HG03039 (cell line): ENCODE data around the gene CD22.

ENCODE experiments used
- ATAC-seq: cut with Tn5 transposase; IDR thresholded peaks from one replicate; pipeline ENCODE4 v1.9.1; 2021; ENCODE audit warnings: mild to moderate bottlenecking, moderate library complexity; ENCODE audit not compliant: unreplicated experiment

The CD22 gene

GRCh38 chr19:35313587-35313986, 15.4 kb upstream of the CD22 start:
- no peak for ATAC-seq

DNA sequence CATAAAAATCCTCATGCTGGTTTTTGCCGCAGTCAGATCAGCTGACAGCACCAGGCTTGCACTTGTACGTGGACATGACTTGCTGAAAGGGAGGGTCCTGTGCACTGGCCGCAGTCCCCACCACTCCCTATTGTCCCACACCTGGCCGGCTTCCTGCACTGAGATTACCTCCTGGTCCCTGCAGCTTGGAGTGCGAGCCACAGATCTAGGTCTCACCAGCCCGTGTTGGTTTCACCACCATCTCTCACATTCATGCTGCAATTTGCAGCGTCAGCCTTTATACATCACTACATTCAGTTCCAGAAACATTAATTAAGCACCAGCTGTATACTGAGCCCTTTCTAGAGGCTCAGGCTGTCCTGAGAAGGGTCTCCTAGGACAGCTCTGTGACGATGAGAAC, 15.0 kb upstream of the CD22 start:
- ATAC-seq = no peak

GRCh38 chr19:35314858-35315470, 14.0 kb upstream of the CD22 start:
- no peak for ATAC-seq

- ATAC-seq = no peak
Observed at GRCh38 chr19:35315883-35316282, 13.1 kb upstream of the CD22 start.

DNA sequence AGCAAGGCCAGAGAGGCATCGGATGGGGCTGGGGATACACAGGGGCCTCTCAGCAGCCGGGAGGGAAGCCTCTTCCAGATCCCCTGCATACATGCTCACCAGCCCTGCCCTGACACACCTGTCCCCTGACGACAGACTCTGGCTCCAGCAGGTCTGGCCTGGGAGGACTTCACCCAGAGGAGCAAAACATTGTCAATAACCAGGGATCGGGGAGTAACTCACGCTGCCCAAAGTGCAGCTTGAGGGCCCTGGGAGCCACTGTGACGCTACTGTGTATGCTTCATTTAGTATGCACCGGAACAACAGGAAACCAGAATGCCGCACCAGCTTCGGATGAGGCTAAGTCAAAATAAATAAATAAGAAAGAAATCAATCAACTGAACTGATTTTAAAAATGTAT, 12.4 kb upstream of the CD22 start:
- no peak for ATAC-seq

- ATAC-seq = no peak
Observed at GRCh38 chr19:35317464-35318043, 11.4 kb upstream of the CD22 start.

DNA sequence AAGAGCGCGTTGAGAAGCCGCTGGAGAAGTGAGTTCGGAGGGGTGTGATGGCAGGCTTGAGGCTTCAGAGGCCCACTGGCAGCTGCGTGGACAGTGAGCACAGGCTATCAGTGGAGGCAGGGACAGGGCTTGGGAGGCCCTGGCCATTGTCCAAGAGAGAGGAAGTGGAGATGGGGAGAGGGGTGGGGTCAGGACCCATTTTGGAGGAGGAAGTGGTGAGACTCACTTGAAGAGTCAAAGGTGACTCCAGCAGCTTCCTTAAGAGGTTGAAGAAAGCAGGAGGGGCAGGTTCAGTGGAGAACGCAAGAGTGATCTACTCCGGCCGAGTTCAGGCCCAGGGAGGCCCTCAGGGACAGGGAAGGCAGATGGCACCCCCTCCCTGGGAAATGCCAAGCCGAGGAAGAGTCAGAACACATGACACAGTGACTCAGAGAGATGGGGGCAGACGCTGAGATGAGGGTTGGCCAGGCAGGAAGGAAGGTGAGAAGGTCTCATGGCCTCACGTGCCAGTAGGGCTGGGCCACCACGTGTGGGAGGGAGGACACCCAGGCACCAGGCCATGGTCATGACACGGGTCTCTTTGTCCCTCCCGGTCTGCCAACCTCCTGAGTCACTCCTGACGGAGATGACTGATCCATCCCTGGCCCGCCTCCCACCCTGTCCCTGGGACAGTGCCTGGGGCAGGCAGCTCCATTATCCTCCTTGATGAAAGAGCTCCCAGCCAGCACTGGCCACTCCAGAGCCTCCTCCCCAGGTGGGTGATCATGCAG, 10.1 kb upstream of the CD22 start:
- no peak for ATAC-seq

GRCh38 chr19:35320065-35320713, 8.8 kb upstream of the CD22 start:
- ATAC-seq = no peak

DNA sequence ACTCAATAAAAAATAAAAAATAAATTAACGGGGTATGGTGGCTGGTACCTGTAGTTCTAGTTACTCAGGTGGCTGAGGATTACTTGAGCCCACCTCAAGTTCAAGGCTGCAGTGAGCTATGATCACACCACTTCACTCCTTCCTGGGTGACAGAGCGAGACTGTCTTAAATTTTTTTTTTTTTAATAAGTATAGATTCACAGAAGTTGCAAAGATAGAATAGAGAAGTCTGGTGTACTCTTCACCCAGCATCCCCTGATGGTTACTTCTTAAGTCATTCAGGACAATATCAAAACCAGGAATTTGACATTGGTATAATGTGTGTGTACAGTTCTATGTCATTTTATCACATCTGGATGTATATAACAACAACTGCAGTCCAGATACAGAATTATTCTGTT, 7.7 kb upstream of the CD22 start:
- ATAC-seq = no peak

DNA sequence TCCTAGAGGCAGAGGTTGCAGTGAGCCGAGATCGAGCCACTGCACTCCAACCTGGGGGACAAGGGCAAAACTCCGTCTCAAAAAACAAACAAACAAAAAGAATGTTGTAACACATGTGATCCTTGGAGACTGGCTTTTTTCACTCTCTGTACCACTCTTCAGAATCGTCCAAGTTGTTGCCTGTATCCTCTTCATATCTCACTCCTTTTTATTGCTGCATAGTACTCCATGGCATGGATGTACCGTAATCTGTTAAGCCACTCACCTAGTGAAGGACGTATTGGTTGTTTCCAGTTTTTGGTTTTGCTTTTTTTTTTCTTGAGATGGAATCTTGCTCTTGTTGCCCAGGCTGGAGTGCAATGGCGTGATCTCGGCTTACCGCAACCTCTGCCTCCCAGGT, 7.0 kb upstream of the CD22 start:
- no peak for ATAC-seq

DNA sequence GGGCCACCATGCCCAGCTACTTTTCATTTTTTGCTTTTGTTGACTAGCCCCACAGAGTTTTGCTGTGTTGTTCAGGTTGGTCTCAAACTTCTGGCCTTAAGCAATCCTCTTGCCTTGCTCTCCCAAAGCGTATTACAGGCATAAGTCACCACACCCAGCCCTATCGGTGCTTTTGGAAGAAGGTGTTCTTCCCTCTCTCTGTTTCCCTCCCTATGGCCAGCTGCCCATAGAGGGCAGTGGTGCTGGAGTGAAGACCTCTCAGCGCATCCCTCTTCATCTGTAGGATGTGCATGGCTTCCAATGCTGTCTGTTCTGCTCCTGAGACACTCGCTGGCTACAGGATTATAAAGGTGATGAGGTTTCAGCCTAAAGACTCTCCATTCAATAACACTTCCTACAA, 1.3 kb upstream of the CD22 start:
- ATAC-seq = no peak

- no peak for ATAC-seq
Observed at GRCh38 chr19:35329323-35329722, 336 bp downstream of the CD22 start.

GRCh38 chr19:35330475-35330874, 1.5 kb downstream of the CD22 start:
- no peak for ATAC-seq

GRCh38 chr19:35331551-35332214, 2.7 kb downstream of the CD22 start:
- no peak for ATAC-seq

GRCh38 chr19:35332817-35333216, 3.8 kb downstream of the CD22 start:
- ATAC-seq = no peak

- ATAC-seq = no peak
Observed at GRCh38 chr19:35334144-35334753, 5.3 kb downstream of the CD22 start.

- ATAC-seq = no peak
Observed at GRCh38 chr19:35336166-35336955, 7.4 kb downstream of the CD22 start.

DNA sequence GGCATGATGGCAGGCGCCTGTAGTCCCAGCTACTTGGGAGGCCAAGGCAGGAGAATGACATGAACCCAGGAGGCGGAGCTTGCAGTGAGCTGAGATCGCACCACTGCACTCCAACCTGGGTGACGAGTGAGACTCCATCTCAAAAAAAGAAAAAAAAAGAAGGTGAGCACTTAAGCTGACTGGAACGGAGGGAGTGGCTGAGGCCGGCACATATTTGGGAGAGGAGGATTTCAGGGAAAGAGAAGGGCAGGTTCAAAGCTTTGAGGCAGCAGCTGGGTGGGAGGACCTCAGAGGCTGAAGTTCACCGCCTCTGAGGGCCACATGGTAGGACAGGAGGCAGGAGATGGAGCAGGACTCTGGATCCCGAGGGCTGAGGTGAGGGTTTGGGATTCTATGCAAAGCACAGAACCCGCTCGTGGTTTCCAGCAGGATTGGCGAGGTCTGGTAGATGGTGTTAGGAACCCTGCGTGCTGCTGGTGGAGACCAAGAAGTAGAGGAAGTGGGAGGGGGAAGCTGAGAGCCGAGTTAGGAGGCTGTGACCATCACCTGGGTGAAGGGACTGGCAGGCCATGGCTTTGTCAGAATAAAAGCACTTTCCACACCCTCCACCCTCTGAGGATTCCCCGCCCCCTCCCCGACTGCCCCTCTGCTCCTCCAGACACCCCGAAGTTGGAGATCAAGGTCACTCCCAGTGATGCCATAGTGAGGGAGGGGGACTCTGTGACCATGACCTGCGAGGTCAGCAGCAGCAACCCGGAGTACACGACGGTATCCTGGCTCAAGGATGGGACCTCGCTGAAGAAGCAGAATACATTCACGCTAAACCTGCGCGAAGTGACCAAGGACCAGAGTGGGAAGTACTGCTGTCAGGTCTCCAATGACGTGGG, 8.4 kb downstream of the CD22 start:
- ATAC-seq = no peak

DNA sequence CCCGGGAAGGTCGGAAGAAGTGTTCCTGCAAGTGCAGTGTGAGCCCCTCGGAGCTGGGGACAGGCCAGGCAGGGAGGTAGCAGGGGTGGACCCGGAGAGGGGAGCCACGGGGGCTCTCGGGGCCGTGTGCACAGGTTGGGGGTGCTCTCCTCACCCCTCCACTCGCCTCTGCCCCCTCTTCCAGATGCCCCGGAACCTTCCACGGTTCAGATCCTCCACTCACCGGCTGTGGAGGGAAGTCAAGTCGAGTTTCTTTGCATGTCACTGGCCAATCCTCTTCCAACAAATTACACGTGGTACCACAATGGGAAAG, 9.0 kb downstream of the CD22 start:
- no peak for ATAC-seq
